Right cardiac atrium (tissue), 5 donors: Measurements from ENCODE around the gene KDM4C. TPM values are rescaled to one million over a fixed set of nuclear protein-coding genes. Genes with fewer than 3 reads are reported as not detected.
"Not testable (repeated sequence)": the region's sequence is repeated elsewhere in the genome, so short reads cannot be mapped to it uniquely, and the experiment has no call there.

ENCODE experiments used
- ATAC-seq, 2 donors: fragments of 200-7000 bp; cut with Tn5 transposase; one replicate each; pipeline versions ENCODE4 v1.8.0 to v1.9.1; 2020; ENCODE audit warnings: moderate library complexity in 2 of 2, mild to moderate bottlenecking in 1 of 2
- DNase-seq, 3 donors: peaks; one replicate each; pipeline ENCODE4 v3.0.0-alpha.2; 2020
- H3K27ac ChIP-seq: one replicate; pipeline ENCODE4 v1.5.1; 2013; ENCODE audit warnings: mild to moderate bottlenecking, low read length, control low read depth, moderate library complexity
- H3K27me3 ChIP-seq: one replicate; pipeline ENCODE4 v1.6.1; 2013; ENCODE audit not compliant: control insufficient read depth, insufficient read depth
- H3K4me1 ChIP-seq: one replicate; pipeline ENCODE4 v1.6.1; 2013; ENCODE audit warnings: low read length; ENCODE audit not compliant: control insufficient read depth, insufficient read depth
- H3K4me3 ChIP-seq: one replicate; pipeline ENCODE4 v1.5.1; 2013; ENCODE audit warnings: low read length, control low read depth
- H3K9me3 ChIP-seq: one replicate; pipeline ENCODE4 v1.6.1; 2013; ENCODE audit warnings: low read length; ENCODE audit not compliant: control insufficient read depth
- WGBS: extraction: QIAGEN DNeasy Blood & Tissue Kit; methylation state at CpG from one replicate; pipeline ENCODE4 v1.1.7; 2013; 5-methylcytosine and 5-hydroxymethylcytosine counted together
- intact Hi-C, 4 donors: fragments of 100-400 bp; cut with DNase I; formaldehyde crosslinking; loops; one replicate each; pipeline versions ENCODE4 v1.11.0 to v1.14.0; 2022 to 2023
- polyA plus RNA-seq: library from polyadenylated mRNA; stranded (reverse); fragments of 200-250 nt; gene quantifications from one replicate; pipeline ENCODE4 v1.2.3, GENCODE V29; 2013
- total RNA-seq, 4 donors: library from RNA; stranded (reverse); fragmentation: NEBNext Ultra II Directional; extraction: Animal tissue kit (Norgen Biotek cat#: 25700); gene quantifications; one replicate each; pipeline ENCODE4 v1.2.1, GENCODE V29; 2021
- donor health status: healthy with polysubstance abuse.
- donor health status: DM: no; HTN: yes; CAD: no.
- donor health status: DM: no; HTN: no; CAD: no.
- donor health status: DM: no; HTN: yes; CAD: no; lungs with severe emphysema.
- donor health status: DM: yes; HTN: yes; CAD: no.

Gene KDM4C
- total and polyA plus RNA-seq, 5 donors = 6.4 to 20.6 (median 17.1) TPM

GRCh38 chr9:6733831-6734230, 23.9 kb upstream of the KDM4C start:
- Histone ChIP-seq H3K27me3 (no peaks in the 10 kb centered on the region), H3K9me3 (no peaks in the 10 kb centered on the region), H3K27ac (no peak overlapping the region), H3K4me3 (no peak overlapping the region), H3K4me1 (no peaks in the 10 kb centered on the region)
- WGBS = 72% methylated on average over 6 of the region's 6 CpGs
- intact Hi-C loops = no loop called here
- DNase-seq (no peak), ATAC-seq (no peak)

- Histone ChIP-seq H3K9me3 (no peaks in the 10 kb centered on the region), H3K4me3 (no peak overlapping the region), H3K4me1 (no peaks in the 10 kb centered on the region), H3K27ac (no peak overlapping the region), H3K27me3 (no peaks in the 10 kb centered on the region)
- WGBS = 89% methylated on average over 3 of the region's 3 CpGs
- no peak for DNase-seq
- intact Hi-C loops = loop anchor here in 1 of 4 donors (5.0 kb wide), 1 partner anchor 148 kb away; no protein-coding TSS in a partner anchor
- no peak for ATAC-seq
These were observed 22.4 kb upstream of the KDM4C start for GRCh38 chr9:6735422-6735821.

- DNase-seq = no peak
- no peak overlapping the region for H3K4me3 ChIP-seq
- no peaks in the 10 kb centered on the region for H3K27me3 ChIP-seq
- H3K9me3 ChIP-seq = no peaks in the 10 kb centered on the region
- 8% methylated on average over 1 of the region's 1 CpG for WGBS
- H3K4me1 ChIP-seq = no peaks in the 10 kb centered on the region
- intact Hi-C loops = loop anchor here in 1 of 4 donors (5.0 kb wide), 1 partner anchor 152 kb away; no protein-coding TSS in a partner anchor
- no peak for ATAC-seq
- no peak overlapping the region for H3K27ac ChIP-seq
These were observed 18.6 kb upstream of the KDM4C start for GRCh38 chr9:6739218-6739617.

GRCh38 chr9:6748861-6749260, 8.9 kb upstream of the KDM4C start:
- H3K27me3 ChIP-seq, ATAC-seq, intact Hi-C loops, H3K4me1 ChIP-seq, H3K4me3 ChIP-seq, DNase-seq, H3K27ac ChIP-seq, H3K9me3 ChIP-seq: not testable (repeated sequence)
- WGBS = 97% methylated on average over 9 of the region's 9 CpGs

- intact Hi-C loops, H3K27me3 ChIP-seq, ATAC-seq, H3K4me3 ChIP-seq, DNase-seq, H3K4me1 ChIP-seq, H3K9me3 ChIP-seq, H3K27ac ChIP-seq: not testable (repeated sequence)
- WGBS = 92% methylated on average over 10 of the region's 10 CpGs
These were observed 2.9 kb upstream of the KDM4C start for GRCh38 chr9:6754861-6755260.

GRCh38 chr9:6757132-6757455, 679 bp upstream of the KDM4C start:
- no peaks in the 10 kb centered on the region for H3K27me3 ChIP-seq
- WGBS = under 1% methylated on average over 14 of the region's 14 CpGs
- DNase-seq (no peak), ATAC-seq (peak; percentile 53 to 72)
- intact Hi-C loops = no loop called here
- no peaks in the 10 kb centered on the region for H3K4me1 ChIP-seq
- H3K9me3 ChIP-seq = no peaks in the 10 kb centered on the region
- H3K27ac ChIP-seq = peak overlapping the region; percentile 79
- H3K4me3 ChIP-seq = peak overlapping the region; percentile 83

- H3K4me1 ChIP-seq = no peaks in the 10 kb centered on the region
- H3K27ac ChIP-seq = peak overlapping the region; percentile 79
- no peaks in the 10 kb centered on the region for H3K9me3 ChIP-seq
- ATAC-seq (peak; percentile 57 to 58), DNase-seq (no peak)
- peak overlapping the region; percentile 83 for H3K4me3 ChIP-seq
- H3K27me3 ChIP-seq = no peaks in the 10 kb centered on the region
- under 1% methylated on average over 35 of the region's 35 CpGs for WGBS
- intact Hi-C loops = no loop called here
These were observed 400 bp downstream of the KDM4C start for GRCh38 chr9:6758248-6758497.

- Histone ChIP-seq H3K9me3 (no peaks in the 10 kb centered on the region), H3K27ac (peak overlapping the region; percentile 79), H3K27me3 (no peaks in the 10 kb centered on the region), H3K4me3 (peak overlapping the region; percentile 83), H3K4me1 (no peaks in the 10 kb centered on the region)
- intact Hi-C loops = no loop called here
- WGBS = under 1% methylated on average over 42 of the region's 42 CpGs
- peak; percentile 54 to 75 (median 75) for DNase-seq
- peak; percentile 46 to 67 for ATAC-seq
These were observed 868 bp downstream of the KDM4C start for GRCh38 chr9:6758498-6759184.

- ATAC-seq (no peak), DNase-seq (no peak)
- no peaks in the 10 kb centered on the region for H3K27me3 ChIP-seq
- intact Hi-C loops = no loop called here
- H3K4me3 ChIP-seq = peak overlapping the region; percentile 83
- H3K9me3 ChIP-seq = no peaks in the 10 kb centered on the region
- no peaks in the 10 kb centered on the region for H3K4me1 ChIP-seq
- H3K27ac ChIP-seq = no peak overlapping the region
- WGBS = 39% methylated on average over 27 of the region's 27 CpGs
These were observed 1.6 kb downstream of the KDM4C start for GRCh38 chr9:6759185-6759977.

- WGBS = 81% methylated on average over 4 of the region's 4 CpGs
- intact Hi-C loops = no loop called here
- no peaks in the 10 kb centered on the region for H3K4me1 ChIP-seq
- H3K4me3 ChIP-seq = no peak overlapping the region
- no peak for ATAC-seq
- no peak overlapping the region for H3K27ac ChIP-seq
- no peak for DNase-seq
- H3K27me3 ChIP-seq = no peaks in the 10 kb centered on the region
- no peaks in the 10 kb centered on the region for H3K9me3 ChIP-seq
These were observed 3.5 kb downstream of the KDM4C start for GRCh38 chr9:6761306-6761705.

- Histone ChIP-seq H3K4me1 (no peaks in the 10 kb centered on the region), H3K27me3 (no peaks in the 10 kb centered on the region), H3K27ac (no peak overlapping the region), H3K9me3 (no peaks in the 10 kb centered on the region), H3K4me3 (no peak overlapping the region)
- no peak for DNase-seq
- intact Hi-C loops = no loop called here
- ATAC-seq = no peak
These were observed 5.5 kb downstream of the KDM4C start for GRCh38 chr9:6763244-6763643.
